ENCODE data around the gene P4HB.

The P4HB gene

DNA sequence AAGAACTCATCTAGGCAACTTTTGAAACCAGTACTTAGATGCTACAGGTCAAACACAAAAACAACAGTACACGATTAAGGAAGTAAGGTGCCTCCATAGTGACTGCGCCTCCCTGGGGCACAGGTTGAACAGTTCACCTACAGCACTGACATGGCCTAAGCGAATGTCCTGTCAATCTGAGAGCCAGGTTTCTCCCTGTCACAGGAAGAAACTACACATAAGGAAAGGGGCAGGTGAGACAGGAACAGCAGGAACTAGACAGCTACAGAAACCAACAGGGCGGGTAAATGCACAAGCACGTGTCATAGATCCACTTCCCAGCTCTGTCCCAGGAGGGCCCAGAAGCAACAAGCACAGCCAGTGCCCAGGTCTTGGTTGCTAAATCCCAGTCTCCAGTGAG is 18.8 kb upstream of the P4HB start:
- Histone ChIP-seq H3K4me3 (ENCODE audit: low read length) (no peak overlapping the region), H3K9ac (ENCODE audit: low read length) (no peak overlapping the region), H3K27me3 (replicated peaks; ENCODE audit: insufficient read depth, low read length) (no peaks in the 10 kb centered on the region), H3K27ac (ENCODE audit: low read length) (no peak overlapping the region), H3K36me3 (replicated peaks; ENCODE audit: insufficient read depth, low read length) (no peaks in the 10 kb centered on the region), H3F3A (ENCODE audit: insufficient read depth, low read length) (peaks cover 6% of the 10 kb centered on the region; the same call in 1 of the 2 replicates), H3K79me2 (ENCODE audit: low read length) (no peaks in the 10 kb centered on the region), H2AFZ (ENCODE audit: low read length) (no peak overlapping the region), H3K4me2 (ENCODE audit: low read depth, low read length) (no peak overlapping the region), H4K20me1 (ENCODE audit: insufficient read depth, low read length) (no peaks in the 10 kb centered on the region), H3K4me1 (ENCODE audit: low read length) (no peaks in the 10 kb centered on the region), H3K9me2 (replicated peaks; ENCODE audit: insufficient read depth, low read length) (no peaks in the 10 kb centered on the region), H3K9me3 (replicated peaks; ENCODE audit: insufficient read depth, low read length) (no peaks in the 10 kb centered on the region)
- TF ChIP-seq EZH2 (optimal IDR thresholded peaks at IDR 0.05; ENCODE audit: low read depth, low read length) = no peak
- TF ChIP-seq, protein P1, sequence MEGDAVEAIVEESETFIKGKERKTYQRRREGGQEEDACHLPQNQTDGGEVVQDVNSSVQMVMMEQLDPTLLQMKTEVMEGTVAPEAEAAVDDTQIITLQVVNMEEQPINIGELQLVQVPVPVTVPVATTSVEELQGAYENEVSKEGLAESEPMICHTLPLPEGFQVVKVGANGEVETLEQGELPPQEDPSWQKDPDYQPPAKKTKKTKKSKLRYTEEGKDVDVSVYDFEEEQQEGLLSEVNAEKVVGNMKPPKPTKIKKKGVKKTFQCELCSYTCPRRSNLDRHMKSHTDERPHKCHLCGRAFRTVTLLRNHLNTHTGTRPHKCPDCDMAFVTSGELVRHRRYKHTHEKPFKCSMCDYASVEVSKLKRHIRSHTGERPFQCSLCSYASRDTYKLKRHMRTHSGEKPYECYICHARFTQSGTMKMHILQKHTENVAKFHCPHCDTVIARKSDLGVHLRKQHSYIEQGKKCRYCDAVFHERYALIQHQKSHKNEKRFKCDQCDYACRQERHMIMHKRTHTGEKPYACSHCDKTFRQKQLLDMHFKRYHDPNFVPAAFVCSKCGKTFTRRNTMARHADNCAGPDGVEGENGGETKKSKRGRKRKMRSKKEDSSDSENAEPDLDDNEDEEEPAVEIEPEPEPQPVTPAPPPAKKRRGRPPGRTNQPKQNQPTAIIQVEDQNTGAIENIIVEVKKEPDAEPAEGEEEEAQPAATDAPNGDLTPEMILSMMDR (IDR thresholded peaks at IDR 0.05; ENCODE audit: low read length) = no peak
- TF ChIP-seq EZH2phosphoT487 (IDR thresholded peaks at IDR 0.05; ENCODE audit: low read length) = no peak
- DNase-seq = no peak

DNA sequence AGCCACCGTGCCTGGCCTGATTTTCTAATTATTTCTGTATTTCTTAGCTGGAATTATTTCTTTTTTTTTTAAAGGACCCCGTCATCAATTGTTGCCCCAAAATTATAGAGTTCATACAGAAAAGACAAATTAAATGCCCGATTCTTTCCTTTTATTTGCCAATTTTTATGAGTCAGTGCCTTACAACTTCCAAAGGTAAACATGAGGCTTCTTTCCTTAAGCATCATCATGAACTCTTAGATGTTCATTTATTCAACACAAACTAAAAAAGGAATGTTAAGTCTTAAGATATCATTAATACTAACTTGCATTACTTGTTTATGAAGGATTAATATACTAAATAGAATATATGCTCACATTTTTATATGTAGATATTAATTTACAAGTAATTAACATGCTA is 18.0 kb upstream of the P4HB start:
- H3K9me3 ChIP-seq (replicated peaks; ENCODE audit: insufficient read depth, low read length) = no peaks in the 10 kb centered on the region
- H3K4me3 ChIP-seq (ENCODE audit: low read length) = no peak overlapping the region
- H3K79me2 ChIP-seq (ENCODE audit: low read length) = no peaks in the 10 kb centered on the region
- TF ChIP-seq EZH2 (optimal IDR thresholded peaks at IDR 0.05; ENCODE audit: low read depth, low read length) (no peak), EZH2phosphoT487 (IDR thresholded peaks at IDR 0.05; ENCODE audit: low read length) (no peak)
- no peak overlapping the region for H3K27ac ChIP-seq (ENCODE audit: low read length)
- peaks cover 12% of the 10 kb centered on the region for H3F3A ChIP-seq (ENCODE audit: insufficient read depth, low read length)
- H4K20me1 ChIP-seq (ENCODE audit: insufficient read depth, low read length) = no peaks in the 10 kb centered on the region
- no peak overlapping the region for H3K9ac ChIP-seq (ENCODE audit: low read length)
- no peaks in the 10 kb centered on the region for H3K9me2 ChIP-seq (replicated peaks; ENCODE audit: insufficient read depth, low read length)
- H3K4me2 ChIP-seq (ENCODE audit: low read depth, low read length) = no peak overlapping the region
- H3K4me1 ChIP-seq (ENCODE audit: low read length) = no peaks in the 10 kb centered on the region
- H3K36me3 ChIP-seq (replicated peaks; ENCODE audit: insufficient read depth, low read length) = no peaks in the 10 kb centered on the region
- no peak for DNase-seq
- no peak overlapping the region for H2AFZ ChIP-seq (ENCODE audit: low read length)
- no peaks in the 10 kb centered on the region for H3K27me3 ChIP-seq (replicated peaks; ENCODE audit: insufficient read depth, low read length)

DNA sequence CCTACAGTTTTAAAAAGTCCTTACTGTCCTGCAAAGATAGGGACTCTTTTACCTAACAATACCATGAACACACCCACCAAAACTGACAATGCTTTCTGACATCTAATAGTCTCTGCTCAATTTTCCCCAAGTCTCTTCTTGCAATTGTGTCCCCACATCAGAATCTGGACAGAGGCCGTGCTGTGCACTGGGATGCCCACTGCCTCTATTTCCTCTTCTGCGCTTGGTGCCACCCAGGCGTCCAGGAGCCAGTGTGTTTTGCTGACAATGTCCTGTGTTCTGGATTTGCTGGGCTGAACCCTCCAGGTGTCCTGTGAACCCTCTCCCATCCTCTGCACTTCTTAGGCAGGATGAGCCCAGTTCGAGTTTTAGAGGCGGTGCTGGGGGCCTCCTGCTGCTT is 17.2 kb upstream of the P4HB start:
- H3K27ac ChIP-seq (ENCODE audit: low read length) = no peak overlapping the region

More for the DNA sequence above, 17.2 kb upstream of the P4HB start:
- Histone ChIP-seq H4K20me1 (ENCODE audit: insufficient read depth, low read length) (no peaks in the 10 kb centered on the region), H2AFZ (ENCODE audit: low read length) (no peak overlapping the region), H3K27me3 (replicated peaks; ENCODE audit: insufficient read depth, low read length) (no peaks in the 10 kb centered on the region), H3K4me1 (ENCODE audit: low read length) (no peaks in the 10 kb centered on the region), H3K9me2 (replicated peaks; ENCODE audit: insufficient read depth, low read length) (no peaks in the 10 kb centered on the region), H3K9me3 (replicated peaks; ENCODE audit: insufficient read depth, low read length) (no peaks in the 10 kb centered on the region), H3K9ac (ENCODE audit: low read length) (no peak overlapping the region), H3K4me2 (ENCODE audit: low read depth, low read length) (no peak overlapping the region), H3F3A (ENCODE audit: insufficient read depth, low read length) (peaks cover 12% of the 10 kb centered on the region), H3K79me2 (ENCODE audit: low read length) (no peaks in the 10 kb centered on the region), H3K4me3 (ENCODE audit: low read length) (no peak overlapping the region), H3K36me3 (replicated peaks; ENCODE audit: insufficient read depth, low read length) (no peaks in the 10 kb centered on the region)
- no peak for DNase-seq
- TF ChIP-seq, protein P1 (IDR thresholded peaks at IDR 0.05; ENCODE audit: low read length) = no peak
- TF ChIP-seq EZH2phosphoT487 (IDR thresholded peaks at IDR 0.05; ENCODE audit: low read length) = no peak
- no peak for TF ChIP-seq EZH2 (optimal IDR thresholded peaks at IDR 0.05; ENCODE audit: low read depth, low read length)
